Measurements from ENCODE around the gene METTL23.

- no peak for TF ChIP-seq CTCF (IDR thresholded peaks at IDR 0.05)
- TF ChIP-seq ZFX (IDR thresholded peaks at IDR 0.05; ENCODE audit: borderline replicate concordance): no peak
These were observed 16.3 kb downstream of the METTL23 start for GRCh38 chr17:76742958-76743357.
